ENCODE data around the gene CACNA1A.

Gene CACNA1A

DNA sequence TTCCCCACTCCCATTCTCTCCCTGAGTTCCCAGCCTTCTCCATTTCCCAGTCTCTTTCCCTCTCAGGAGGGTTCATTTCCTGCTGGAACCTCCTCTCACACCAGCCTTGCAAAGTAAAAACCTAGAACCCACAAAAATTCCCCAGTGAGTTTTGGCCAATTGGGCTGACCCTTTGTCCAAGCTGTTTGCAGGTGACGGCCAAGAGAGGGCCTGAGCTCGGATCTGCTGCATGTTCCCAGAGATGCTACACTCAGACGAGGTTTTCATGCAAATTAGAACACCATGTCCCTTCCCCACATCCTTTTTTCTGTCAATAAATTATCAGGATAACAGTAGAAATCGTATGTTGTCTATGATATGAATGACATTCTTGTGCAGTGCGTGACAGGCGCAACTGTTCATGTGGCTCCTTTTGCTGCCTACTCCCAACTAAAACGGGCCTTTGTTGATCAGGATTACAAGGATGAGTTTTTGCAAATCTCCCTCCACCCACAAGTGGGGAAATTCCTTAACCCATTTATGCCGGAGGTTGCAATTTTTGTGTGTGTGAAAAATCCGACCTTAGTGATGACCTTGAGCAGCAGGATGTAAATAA, 149.5 kb downstream of the CACNA1A start:
- DNase-seq = no peak

DNA sequence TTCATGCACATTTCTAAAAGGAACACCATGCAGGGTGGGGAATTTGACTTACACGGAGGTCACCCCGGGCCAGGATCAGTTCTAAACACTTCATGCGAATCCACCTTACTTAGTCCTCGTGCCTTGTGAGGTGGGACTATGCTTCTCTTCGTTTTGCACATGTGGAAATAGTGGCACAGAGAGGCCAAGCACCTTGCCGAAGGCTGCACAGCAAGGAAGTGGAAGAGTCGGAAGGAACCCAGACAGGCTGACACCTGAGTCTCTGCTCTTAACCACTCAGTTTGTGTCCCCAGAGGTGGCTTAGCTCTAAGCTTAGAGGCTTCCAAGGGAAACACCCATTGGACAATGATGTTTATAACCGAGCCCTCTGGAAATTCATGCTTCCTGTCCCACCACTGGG, 150.1 kb downstream of the CACNA1A start:
- no peak for DNase-seq

DNA sequence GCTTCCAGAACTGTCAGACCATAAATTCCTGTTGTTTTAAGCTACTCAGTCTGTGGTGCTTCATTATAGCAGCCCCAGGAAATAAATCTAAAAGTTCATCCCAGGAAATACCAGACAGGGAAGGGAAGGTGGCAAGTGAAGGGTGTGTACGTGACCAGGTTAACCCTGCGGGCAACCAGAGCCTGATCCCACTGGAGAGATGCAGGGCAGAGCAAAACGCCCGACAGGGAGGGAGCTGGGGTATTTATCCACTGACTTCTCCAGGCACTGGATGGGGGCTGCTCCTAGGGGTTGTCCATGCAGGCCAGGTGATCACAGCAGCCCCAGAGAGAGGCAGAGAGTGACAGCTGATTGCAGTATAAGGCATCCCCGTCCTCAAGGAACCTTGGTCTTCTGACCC, 150.9 kb downstream of the CACNA1A start:
- DNase-seq = no peak

DNA sequence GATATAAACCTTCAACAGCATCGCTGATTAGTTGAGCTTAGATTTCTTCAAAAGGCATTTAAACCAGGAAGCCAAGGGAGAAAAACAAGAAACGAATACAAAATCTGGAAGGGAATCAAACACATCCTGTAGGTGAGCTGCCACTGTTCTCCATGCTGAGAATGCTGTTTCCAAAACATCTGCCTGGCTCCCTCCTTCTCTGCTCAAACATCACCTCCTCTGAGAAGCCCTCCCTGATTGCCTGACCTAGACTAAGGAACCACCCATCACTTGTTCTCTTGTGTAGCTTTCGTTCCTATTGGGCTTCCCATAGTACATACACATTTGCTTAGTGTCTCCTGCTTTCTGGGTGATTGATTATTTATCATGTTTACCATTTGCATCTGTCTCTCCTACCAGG, 152.7 kb downstream of the CACNA1A start:
- DNase-seq = no peak

DNA sequence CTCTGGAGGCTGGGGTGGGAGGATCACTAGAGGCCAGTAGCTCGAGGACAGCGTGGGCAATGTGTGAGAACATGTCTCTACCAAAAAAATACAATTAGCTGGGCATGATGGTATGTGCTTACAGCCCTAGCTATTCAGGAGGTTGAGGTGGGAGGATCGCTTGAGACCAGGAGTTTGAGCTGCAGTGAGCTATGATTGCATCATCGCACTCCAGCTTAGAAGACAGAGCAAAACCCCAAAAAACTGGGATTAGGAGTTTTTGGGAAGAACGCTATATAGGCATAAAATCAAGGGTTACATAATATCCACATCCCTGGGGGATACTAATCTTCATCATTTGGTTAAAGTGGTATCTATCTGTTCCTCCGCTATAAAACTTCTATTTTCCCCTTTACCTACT, 155.5 kb downstream of the CACNA1A start:
- no peak for DNase-seq

DNA sequence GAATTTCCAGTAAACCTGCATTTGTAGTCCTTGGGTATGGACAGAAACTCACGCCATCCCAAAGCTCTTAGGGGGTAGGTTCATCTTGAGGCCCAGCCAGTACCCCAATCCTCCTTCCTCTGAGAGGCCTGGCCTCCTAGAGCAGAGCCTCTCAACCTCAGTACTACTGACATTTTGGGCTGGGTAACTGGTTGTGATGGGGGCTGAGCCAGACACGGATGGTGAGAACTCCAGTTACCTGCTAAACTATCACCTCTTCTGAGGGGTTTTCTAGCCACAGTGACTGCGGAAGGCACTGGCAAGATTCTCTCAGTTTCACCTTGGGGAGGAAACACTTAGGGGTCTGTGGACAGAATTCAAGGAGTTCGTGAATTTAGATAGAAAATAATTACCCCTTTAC, 156.2 kb downstream of the CACNA1A start:
- no peak for DNase-seq

DNA sequence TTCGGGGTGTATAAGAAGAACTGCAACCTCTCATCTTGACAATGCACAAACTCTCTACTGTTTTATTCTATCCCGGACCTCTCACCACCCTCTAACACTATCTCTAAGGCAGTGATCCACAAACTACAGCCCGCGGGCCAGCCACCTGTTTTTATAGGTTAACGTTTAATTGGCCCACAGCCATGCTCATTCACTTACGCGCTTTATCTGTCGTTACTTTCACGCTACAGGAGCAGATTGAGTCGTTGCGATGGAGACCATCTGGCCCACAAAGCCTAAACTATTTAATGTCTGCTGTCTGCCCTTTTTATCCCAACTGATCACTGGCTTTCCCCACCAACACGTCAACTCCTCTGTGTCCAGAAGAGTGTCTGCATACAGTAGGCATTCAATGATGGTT, 158.9 kb downstream of the CACNA1A start:
- DNase-seq = no peak

DNA sequence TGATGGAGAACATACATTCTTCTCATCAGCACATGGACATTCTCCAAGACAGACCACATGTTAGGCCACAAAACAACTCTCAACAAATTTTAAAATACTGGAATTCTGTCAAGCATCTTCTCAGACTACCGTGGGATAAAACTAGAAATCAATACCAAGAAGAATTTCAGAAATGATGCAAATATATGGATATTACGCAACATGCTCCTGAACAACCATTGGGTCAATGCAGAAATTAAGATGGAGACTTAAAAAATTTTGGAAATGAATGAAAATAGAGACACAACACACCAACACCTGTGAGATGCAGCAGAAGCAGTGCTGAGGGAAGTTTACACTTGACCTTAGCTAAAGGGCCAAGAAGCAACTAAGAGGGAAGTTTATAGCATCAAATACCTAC, 162.8 kb downstream of the CACNA1A start:
- no peak for DNase-seq

DNA sequence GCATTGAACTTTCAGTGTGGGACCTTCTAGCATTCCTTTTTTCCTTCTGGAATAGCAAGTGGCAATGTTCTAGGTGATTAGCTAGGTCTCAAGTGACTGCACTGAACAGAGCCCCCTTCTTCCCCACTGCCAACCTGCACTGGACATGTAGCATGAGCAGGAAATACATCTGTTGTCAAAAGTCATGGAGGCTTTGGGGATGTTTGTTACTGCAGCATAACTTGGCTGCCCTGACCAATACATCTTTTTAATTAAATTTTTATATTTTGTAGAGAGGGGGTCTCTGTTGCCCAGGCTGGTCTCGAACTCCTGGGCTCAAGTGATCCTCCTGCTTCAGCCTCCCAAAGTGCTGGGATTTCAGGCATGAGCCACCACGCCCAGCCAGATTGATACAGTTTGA, 163.6 kb downstream of the CACNA1A start:
- no peak for DNase-seq

DNA sequence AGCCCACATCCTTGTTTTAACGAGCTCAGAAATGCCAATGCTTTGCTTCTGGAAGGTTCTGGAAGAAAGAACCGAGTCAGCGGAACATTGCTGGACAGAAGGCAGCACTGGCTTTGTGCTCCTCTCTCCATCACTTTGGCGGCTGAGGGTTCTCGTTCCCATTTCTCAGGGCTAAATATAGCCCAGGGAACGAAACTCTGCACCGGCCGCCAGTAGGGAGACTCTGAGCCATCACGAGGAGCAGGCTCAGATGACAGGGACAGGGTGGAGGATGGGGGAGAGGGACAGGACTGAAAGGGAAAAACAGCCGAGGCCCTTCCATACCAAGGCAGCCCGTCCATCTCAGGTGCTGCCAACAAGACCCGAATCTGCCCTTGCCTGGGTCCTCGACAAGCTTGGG, 166.4 kb downstream of the CACNA1A start:
- DNase-seq = no peak

DNA sequence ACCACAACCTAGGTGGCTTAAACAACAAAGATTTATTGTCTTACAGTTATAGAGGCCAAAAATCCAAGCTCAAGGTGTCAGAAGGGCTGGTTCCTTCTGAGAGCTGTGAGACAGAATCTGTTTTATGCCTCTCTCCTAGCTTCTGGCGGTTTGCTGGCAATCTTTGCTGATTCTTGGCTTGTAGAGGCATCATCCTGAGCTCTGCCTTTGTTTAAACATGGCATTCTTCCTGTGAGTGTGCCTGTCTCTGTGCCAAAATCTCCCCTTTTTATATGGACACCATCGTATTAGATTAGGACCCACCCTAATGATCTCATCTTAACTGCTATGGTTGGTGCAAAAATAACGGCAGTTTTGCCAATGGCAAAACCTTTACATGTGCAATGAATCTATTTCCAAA, 169.1 kb downstream of the CACNA1A start:
- DNase-seq = no peak

DNA sequence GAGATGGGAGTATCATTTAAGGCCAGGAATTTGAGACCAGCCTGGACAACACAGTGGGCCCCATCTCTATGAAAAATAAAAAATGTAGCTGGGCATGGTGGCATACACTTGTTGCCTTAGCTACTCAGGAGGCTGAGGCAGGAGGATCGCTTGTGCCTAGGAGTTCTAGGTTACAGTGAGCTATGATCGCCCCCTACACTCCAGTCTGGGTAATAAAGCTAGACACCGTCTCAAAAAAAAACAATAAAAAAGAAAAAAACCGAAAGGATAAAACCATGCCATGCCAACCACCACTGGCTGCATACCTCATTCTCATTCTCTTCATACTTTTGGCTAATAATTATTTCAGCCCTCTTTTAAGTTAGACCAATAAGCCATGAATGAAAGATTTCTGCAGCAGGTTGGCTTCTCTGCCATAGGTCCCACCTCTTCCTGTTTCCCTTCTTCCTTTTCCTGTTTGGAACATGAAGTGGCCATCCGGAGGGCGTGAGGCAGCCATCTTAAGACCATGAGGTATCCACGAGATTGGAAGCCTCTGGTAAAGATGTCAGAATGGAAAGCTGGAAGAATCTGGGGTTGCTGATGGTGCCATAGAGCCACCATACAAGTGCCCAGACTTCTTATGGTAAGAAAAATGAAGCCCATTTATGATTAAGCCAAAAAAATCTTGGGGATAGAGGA, 171.3 kb downstream of the CACNA1A start:
- no peak for DNase-seq

DNA sequence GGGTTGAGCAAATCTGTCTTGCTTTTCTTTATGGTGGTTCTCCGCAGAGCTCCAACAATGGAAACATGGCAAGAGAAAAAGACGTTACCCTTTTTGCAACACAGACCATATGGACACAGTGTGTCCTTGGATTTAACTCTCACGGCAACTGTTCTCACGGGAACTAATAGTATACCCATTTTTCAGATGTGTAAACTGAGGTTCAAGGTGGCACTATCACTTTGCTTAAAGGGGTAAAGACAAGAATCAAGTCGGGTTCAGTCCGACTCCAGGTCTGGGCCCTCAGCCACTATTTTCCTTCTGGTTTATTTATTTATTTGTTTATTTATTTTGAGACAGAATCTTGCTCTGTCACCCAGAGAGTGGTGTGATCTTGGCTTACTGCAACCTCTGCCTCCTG, 176.0 kb downstream of the CACNA1A start:
- no peak for DNase-seq

DNA sequence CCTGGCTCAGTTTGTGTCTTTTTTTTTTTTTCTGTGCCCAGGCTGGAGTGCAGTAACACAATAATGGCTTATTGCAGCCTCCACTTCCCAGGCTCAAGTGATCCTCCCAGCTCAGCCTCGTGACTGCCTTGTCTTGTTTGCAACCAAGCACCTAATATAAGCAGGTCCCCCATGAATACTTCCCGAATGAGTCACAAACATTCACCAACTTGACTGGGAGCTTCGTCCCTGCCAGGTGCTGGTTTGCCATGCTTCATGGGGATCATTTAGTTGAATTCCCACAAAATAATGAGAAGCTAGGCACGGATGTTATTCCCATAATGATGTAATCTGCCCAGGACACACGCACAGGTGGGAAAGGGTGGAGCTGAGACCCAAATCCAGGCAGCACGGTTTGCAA, 176.5 kb downstream of the CACNA1A start:
- DNase-seq = no peak

DNA sequence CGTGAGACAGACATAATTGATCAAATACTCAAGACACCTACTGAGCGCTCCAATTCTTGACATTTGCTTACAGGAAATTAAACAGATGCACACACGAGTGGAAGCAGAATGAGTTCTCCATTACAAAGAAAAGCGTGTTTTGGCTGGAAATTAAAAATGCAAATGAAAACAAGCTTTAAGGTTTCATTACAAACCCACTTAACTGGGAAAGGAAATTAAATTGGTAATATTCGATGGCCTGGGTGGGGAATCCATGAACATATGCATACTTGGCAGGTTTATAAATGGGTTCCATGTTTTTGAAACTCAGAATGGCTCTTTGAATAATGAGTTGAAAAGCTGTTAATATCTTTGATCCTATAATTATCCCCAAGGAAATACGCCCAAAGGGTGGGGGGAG, 178.0 kb downstream of the CACNA1A start:
- no peak for DNase-seq

DNA sequence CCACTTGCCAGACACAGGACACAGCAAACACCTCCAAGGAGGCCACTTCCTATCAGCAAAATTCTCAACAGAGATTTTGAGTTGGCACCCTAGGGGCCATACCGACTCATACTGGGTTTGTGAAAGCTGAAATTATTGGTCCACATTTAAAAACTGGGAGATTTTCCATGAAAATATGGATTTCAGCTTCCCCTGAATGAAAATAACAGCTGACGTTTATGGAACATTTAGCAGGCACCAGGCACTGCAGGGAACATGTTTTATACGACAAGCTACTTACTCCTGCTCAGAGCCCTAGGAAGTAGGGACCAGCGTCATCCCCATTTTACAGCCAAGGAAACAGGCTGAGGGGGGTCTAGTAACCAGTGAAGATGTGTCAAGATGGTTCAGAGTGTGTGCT, 186.8 kb downstream of the CACNA1A start:
- DNase-seq = no peak

DNA sequence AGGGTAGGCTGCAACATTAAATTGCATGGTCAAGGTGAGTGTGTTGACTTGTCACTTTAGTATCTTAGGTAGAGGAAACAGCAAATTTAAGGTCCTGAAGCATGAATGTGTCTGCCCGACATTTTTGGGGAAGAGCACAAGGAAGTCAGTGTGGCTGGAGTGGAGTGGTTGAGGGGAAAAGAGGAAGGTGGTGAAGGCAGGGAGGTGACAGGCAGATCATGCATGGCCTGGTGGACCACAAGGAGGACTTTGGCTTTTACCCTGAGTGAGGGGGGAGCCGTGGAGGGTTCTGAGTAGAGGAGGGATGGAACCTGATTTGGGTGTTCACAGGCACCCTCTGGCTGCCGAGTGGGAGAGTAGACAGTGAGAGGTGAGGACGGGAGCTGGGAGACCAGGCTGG, 188.1 kb downstream of the CACNA1A start:
- DNase-seq = no peak

DNA sequence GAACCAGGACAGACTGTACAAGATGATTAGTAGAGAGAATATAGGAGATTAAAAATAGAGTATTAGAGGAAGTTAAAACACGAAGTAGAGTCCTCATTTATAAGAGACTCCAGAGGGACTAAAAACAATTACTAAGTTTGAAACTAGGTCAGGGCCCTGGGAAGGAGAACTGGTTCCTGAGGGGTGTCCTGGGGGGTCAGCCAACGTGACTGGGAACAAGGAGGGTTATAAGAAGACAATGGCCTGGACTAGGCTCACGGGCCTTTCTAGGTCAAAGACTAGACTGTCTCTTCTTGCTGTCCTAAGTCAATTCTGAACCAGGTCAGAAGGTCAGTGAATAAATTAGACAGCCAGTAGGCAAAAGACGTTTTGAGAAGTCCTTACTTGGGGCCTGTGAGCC, 190.8 kb downstream of the CACNA1A start:
- no peak for DNase-seq

DNA sequence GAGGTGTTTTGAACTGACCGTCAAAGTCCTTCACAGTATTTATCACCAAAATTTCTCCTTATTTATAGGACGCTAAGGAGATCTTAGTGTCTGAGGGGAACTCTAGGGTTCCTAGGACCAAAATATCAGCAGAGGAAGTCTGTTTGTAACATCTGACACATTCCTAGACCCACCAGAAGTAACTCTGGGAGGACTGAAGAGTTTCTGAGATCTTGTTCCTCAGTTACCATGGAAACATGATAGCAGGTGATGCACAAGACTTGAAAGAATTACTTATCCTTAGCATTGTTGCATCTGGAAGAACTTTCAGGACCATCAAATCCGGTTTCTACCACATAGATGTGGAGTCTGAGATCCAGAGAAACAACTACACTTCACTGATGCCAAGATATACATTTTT, 191.5 kb downstream of the CACNA1A start:
- DNase-seq = no peak

DNA sequence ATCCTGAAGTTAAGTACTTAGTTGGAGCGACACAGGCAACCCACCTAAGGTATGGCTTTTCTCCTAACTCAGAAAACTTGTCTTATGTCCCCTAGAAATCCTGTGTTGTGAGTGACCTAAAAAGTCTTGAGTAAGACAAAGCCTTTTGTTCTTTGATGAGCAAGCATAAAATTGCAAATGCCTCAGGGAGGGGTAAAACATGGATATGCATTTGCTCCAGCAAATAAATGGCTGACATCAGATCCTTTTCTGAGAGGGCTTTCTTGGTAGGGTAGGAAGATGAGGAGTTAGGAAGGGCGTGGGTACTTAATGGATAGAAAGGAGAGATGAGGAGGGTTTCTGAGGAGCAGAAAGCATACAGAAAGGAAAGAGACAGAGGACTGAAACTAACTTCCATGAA, 192.4 kb downstream of the CACNA1A start:
- no peak for DNase-seq

DNA sequence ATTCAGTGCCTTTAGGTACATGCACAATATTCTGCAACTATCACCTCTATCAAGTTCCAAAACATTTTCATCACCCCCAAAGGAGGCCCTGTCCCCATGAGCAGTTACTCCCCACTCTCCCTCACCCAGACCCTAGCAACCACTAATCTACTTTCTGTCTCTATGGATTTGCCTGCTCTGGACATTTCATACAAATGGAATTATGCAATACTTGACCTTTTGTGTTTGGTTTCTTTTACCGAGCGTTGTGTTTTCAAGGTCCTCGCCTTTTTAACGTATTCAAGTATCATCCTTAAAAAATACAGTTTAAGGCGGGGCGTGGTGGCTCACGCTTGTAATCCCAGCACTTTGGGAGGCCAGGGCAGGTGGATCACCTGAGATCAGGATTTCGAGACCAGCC, 196.4 kb downstream of the CACNA1A start:
- DNase-seq = no peak

DNA sequence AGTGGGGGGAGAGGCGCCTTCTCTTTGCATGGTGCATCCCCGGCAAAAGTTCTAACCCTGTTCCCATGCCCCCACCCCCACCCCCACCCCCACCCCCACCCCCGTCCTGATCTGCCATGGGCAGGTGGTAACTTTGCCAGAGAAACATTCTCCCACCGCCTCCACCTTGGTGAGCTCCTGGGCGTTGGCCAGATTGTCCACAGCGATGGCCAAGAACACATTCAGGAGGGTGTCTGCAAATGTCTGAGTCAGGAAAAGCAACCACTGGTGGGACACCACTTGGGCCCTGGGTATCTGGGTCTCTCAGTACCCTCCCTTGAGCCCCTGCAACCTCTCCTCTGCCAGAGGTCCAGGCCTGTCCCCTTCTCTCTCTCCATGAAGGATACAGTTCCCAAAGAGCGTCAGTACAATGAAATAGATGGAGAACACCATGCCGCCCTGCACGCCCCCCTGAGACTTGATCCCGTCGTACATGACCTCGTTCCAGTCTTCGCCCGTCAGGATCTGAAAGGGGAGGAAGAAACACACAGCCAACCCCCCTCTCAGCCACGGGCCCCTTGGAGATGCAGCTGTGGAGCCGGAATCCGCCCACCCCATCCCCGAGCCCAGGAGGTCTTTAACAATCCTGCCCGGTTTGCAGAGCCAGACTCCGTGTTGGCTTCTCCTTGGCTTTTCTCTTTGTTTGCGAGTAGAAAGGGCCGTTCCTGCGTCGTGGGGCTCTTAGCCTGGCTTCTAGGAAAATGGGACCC, 202.7 kb downstream of the CACNA1A start:
- no peak for DNase-seq

DNA sequence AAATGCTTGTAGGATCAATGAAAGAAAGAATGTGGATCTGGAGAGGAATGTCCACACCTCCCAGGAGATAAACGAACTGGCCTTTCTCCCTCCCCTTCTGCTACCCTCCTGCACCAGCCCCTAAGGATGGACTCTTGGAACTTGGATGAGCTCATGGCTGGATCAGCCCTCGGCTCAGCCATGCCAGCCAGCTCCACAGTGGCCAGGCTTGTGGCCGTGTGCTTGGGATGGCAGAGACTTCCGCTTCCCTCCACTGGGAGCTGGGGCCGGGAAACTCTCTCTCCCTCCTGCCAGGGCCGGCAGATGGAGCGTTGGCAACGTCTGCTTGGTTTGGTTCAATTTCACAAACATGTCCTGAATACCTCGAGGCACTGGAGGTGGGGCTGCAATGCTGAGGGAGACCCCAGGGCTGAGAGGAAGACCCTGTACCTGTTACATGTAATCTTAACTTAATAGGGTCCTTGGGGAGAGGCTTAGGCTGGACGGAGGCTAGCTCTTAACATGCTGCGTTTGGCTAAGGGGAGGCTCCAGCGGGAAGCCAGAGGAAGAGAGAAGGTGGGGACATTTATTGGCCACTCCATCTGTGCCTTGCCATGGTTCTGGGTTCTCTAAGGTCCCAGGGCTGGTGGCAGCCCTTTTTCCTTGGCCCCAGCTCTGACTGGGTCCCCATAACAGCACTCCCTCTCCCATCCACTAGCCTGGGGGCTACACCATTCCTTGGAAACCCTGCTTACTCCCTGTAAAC, 203.6 kb downstream of the CACNA1A start:
- DNase-seq = no peak

Measured in stimulated activated CD4-positive, alpha-beta T cell treated with anti-CD3 and anti-CD28 coated beads, Interleukin-15, amount 100 ng/mL, for 24 hours (primary cell).